ENCODE data around the gene DXO. TPM values are rescaled to one million over a fixed set of nuclear protein-coding genes. Genes with fewer than 3 reads are reported as not detected.

The DXO gene
- total RNA-seq, 6 experiments from 2014 or later, result 9.8 to 14.6 (median 12.1) TPM

- intact Hi-C loops (cut with DNase I), result no loop called here
Observed at GRCh38 chr6:31972709-31973350, 892 bp upstream of the DXO start.

GRCh38 chr6:31971279-31971992 lies 502 bp downstream of the DXO start:
- peak in 2 of 4 donors; percentile 2 to 22 for ATAC-seq
- intact Hi-C loops (cut with DNase I), result no loop called here
- WGBS (ENCODE audit: insufficient coverage, low coverage, low lambda C conversion rate, missing lambda C conversion rate), result 6% methylated on average over 24 of the region's 29 CpGs
- Histone ChIP-seq H3K27me3 (no peaks in the 10 kb centered on the region), H3K4me3 (peak overlapping the region; percentile 56 to 88 (median 78)), H3K9me3 (no peaks in the 10 kb centered on the region), H3K27ac (peak overlapping the region; percentile 88 to 94 (median 90)), H3K4me1 (peaks cover 0 to 23% (median 7%) of the 10 kb centered on the region in 4 donors), H3K36me3 (peaks cover 3 to 33% (median 9%) of the 10 kb centered on the region in 4 donors)
- no peak for DNase-seq
- no peak for TF ChIP-seq CTCF (IDR thresholded peaks at IDR 0.05)

More at GRCh38 chr6:31972709-31973350, 892 bp upstream of the DXO start:
- no peaks in the 10 kb centered on the region for H3K27me3 ChIP-seq
- peak overlapping the region; percentile 56 to 88 (median 78) for H3K4me3 ChIP-seq
- peaks cover 0 to 29% (median 7%) of the 10 kb centered on the region in 4 donors for H3K4me1 ChIP-seq
- peak overlapping the region; percentile 88 to 94 (median 90) for H3K27ac ChIP-seq
- WGBS (ENCODE audit: insufficient coverage, low coverage, low lambda C conversion rate, missing lambda C conversion rate), result 8% methylated on average over 9 of the region's 19 CpGs
- H3K36me3 ChIP-seq, result peaks cover 0 to 19% (median 4%) of the 10 kb centered on the region in 4 donors
- H3K9me3 ChIP-seq, result no peaks in the 10 kb centered on the region
- no peak for TF ChIP-seq CTCF (IDR thresholded peaks at IDR 0.05)
- TF ChIP-seq POLR2A (IDR thresholded peaks at IDR 0.05), result no peak
- no peak for DNase-seq
- ATAC-seq, result no peak

- H3K9me3 ChIP-seq, result no peaks in the 10 kb centered on the region
- no peaks in the 10 kb centered on the region for H3K27me3 ChIP-seq
- 27% methylated on average over 12 of the region's 18 CpGs for WGBS (ENCODE audit: insufficient coverage, low coverage, low lambda C conversion rate, missing lambda C conversion rate)
- no peak for TF ChIP-seq CTCF (IDR thresholded peaks at IDR 0.05)
- TF ChIP-seq POLR2A (IDR thresholded peaks at IDR 0.05), result peak; percentile 32
- H3K4me1 ChIP-seq, result peaks cover 0 to 28% (median 9%) of the 10 kb centered on the region in 4 donors
- intact Hi-C loops (cut with DNase I), result no loop called here
- peak overlapping the region; percentile 88 to 94 (median 90) for H3K27ac ChIP-seq
- H3K4me3 ChIP-seq, result peak overlapping the region; percentile 56 to 88 (median 78)
- peak in 2 of 3 donors; percentile 62 to 69 for DNase-seq
- ATAC-seq, result peak; percentile 2 to 24 (median 12)
- H3K36me3 ChIP-seq, result peaks cover 10 to 40% (median 15%) of the 10 kb centered on the region in 4 donors
Observed at GRCh38 chr6:31970604-31971271, 1.2 kb downstream of the DXO start.

- DNase-seq (no peak), ATAC-seq (no peak)
- Histone ChIP-seq H3K4me1 (peaks cover 0 to 36% (median 13%) of the 10 kb centered on the region in 4 donors), H3K27me3 (no peaks in the 10 kb centered on the region), H3K27ac (no peak overlapping the region), H3K9me3 (no peaks in the 10 kb centered on the region), H3K4me3 (no peak overlapping the region), H3K36me3 (peaks cover 14 to 41% (median 18%) of the 10 kb centered on the region in 4 donors)
- intact Hi-C loops (cut with DNase I), result no loop called here
- TF ChIP-seq POLR2A (IDR thresholded peaks at IDR 0.05), result no peak
- TF ChIP-seq CTCF (IDR thresholded peaks at IDR 0.05), result no peak
- 66% methylated on average over 6 of the region's 17 CpGs for WGBS (ENCODE audit: insufficient coverage, low coverage, low lambda C conversion rate, missing lambda C conversion rate)
Observed at GRCh38 chr6:31969712-31970603, 2.0 kb downstream of the DXO start.

Data from right lobe of liver (tissue), 6 donors.